NB4 (cell line): ENCODE data around the gene SLC1A4.

ENCODE experiments used
- DNase-seq: peaks from one replicate; pipeline ENCODE4 v3.0.0; 2010; ENCODE audit warnings: low read depth
- H3K4me3 ChIP-seq: one replicate; pipeline ENCODE4 v1.5.1; 2011; ENCODE audit warnings: mild to moderate bottlenecking, low read depth, low read length, moderate library complexity
- MAX ChIP-seq: IDR thresholded peaks from 2 replicates; pipeline ENCODE4 v1.6.1; 2011; ENCODE audit warnings: low read depth, low read length
- MYC ChIP-seq: IDR thresholded peaks from 2 replicates; pipeline ENCODE4 v1.6.1; 2011; ENCODE audit warnings: low read depth, low read length
- POLR2A ChIP-seq: IDR thresholded peaks from 2 replicates; pipeline ENCODE4 v1.6.1; 2011; ENCODE audit warnings: mild to moderate bottlenecking; ENCODE audit not compliant: insufficient read length; ENCODE audit errors: extremely low read depth
- TF ChIP-seq, protein P1 (sequence below): IDR thresholded peaks from one replicate; pipeline ENCODE4 v1.5.1; 2012; ENCODE audit warnings: low read depth, low read length

The SLC1A4 gene

DNA sequence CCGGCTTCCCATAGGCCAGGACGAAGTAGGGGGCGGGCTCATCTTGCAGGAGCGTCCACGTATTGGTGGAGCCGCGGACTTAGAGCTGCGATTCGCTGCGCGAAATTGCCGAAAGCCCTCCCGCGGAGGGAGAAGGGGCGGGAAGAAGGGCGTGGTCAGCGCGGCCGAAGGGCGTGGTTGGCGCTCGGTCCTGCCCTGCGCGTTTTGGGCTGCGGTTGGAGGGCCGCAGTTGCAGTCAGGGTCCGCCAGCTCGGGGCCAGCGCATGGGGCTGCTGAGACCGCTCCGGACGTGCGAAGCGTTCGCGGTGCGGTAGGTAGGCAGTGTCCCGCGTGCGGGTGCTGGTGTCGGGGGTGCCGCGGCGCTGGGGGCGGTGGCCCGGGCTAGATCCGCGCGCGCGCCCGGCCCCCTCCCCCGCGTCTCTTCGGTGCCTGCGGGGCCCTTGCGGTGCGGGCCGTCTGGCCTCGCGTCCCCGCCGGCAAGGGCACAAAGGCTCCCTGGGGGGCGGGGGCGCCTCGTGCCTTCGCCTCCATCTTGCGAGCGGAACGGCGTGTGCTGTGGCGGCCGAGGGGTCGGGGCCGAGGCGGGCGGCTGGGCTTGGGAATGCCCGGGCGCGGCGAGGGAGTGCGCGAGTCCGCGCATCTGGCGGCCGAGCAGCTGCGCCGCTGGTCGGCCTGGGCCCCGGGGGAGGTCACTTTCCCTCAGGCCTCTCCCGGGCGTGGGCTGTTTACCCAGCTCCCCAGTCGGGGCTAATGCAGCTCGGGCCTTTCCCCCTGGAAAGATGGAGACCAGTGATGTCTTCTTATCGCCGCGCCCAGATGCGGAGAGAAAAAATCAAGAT lies 67.2 kb downstream of the SLC1A4 start, which contains the start of gene CEP68:
Gene CEP68 (plus strand): TSS at position 202 of the 839 bp plus-strand sequence. CDS start 13,029 bp downstream, outside the sequence.
- peak; percentile 80 for TF ChIP-seq MYC
- TF ChIP-seq POLR2A, result peak; percentile 83
- TF ChIP-seq, protein P1, sequence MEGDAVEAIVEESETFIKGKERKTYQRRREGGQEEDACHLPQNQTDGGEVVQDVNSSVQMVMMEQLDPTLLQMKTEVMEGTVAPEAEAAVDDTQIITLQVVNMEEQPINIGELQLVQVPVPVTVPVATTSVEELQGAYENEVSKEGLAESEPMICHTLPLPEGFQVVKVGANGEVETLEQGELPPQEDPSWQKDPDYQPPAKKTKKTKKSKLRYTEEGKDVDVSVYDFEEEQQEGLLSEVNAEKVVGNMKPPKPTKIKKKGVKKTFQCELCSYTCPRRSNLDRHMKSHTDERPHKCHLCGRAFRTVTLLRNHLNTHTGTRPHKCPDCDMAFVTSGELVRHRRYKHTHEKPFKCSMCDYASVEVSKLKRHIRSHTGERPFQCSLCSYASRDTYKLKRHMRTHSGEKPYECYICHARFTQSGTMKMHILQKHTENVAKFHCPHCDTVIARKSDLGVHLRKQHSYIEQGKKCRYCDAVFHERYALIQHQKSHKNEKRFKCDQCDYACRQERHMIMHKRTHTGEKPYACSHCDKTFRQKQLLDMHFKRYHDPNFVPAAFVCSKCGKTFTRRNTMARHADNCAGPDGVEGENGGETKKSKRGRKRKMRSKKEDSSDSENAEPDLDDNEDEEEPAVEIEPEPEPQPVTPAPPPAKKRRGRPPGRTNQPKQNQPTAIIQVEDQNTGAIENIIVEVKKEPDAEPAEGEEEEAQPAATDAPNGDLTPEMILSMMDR, result no peak
- TF ChIP-seq MAX, result peak; percentile 44; the same call in 1 of the 2 replicates
- H3K4me3 ChIP-seq, result peak within 1 kb of the TSS; percentile 63
- peak; percentile 99 for DNase-seq

GRCh38 chr2:65057054-65057375 lies 67.8 kb downstream of the SLC1A4 start:
- TF ChIP-seq MAX (no peak), MYC (no peak), POLR2A (no peak)
- TF ChIP-seq, protein P1, result no peak
- H3K4me3 ChIP-seq, result peak overlapping the region; percentile 63
- DNase-seq, result no peak

- TF ChIP-seq POLR2A, result no peak
- TF ChIP-seq MYC, result no peak
- no peak for TF ChIP-seq MAX
- TF ChIP-seq, protein P1, result no peak
- DNase-seq, result peak; percentile 82
- peak overlapping the region; percentile 63 for H3K4me3 ChIP-seq
These were observed 68.3 kb downstream of the SLC1A4 start for GRCh38 chr2:65057391-65058052.

DNA sequence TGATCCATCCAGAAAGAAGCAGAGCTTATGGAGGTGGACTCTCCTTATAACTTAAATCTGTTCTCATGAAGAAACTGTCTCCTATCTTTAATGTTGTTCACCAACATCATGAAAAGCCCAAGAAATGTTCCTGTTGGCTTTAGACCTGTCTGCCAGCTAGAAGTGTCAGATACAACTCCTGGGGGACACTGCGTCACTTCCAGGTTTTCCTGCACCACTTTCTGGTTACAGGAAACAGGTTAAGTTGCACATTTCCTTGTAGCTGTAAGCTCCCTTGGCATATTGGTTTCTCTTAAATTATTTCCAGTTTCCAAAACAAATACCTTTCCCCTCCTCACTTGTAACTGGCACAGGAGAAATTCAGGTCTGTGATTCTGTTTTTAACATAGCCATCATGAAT lies 69.9 kb downstream of the SLC1A4 start:
- TF ChIP-seq, protein P1, result no peak
- TF ChIP-seq MAX (no peak), MYC (no peak), POLR2A (no peak)
- no peak for DNase-seq
- no peak overlapping the region for H3K4me3 ChIP-seq

DNA sequence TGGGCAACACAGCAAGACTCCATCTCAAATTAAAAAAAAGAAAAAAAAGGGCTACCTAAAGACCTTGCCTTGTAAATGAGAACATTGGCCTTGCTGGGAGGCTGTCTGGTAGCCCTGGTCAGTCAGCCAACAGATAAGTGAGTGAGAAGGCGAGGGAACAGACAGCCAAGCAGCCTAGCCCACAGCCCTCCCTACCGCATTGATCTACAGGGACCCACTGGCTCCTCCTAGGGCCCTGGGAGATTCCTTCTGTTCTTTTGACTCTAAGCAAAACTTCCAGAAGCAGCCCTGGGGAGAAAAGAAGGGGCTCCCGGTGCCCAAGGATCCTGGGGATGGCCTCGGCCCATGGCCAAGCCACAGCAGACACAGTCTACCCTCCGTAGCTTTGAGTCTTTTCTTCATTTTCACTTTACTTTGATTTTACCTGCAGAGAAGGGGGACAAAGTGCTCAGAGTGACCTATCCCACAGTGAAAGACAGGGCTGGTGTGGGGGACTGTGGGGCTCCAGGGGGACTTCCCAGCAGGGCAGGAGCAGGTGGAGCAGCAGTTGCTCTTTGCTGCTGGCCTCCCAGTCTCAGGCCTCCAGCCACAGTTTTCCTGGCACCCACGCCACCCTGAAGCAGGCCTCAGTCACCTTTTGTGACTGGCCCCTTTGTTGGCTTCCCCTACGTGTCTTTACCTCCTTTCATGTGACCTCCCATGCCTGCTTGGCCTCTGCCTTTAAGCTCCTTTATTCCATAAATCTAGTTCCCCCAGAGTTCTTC lies 72.1 kb downstream of the SLC1A4 start:
- TF ChIP-seq, protein P1, result no peak
- TF ChIP-seq MYC (no peak), MAX (no peak)
- H3K4me3 ChIP-seq, result no peak overlapping the region
- DNase-seq, result no peak
